ENCODE data around the gene CLCN7. TPM values are rescaled to one million over a fixed set of nuclear protein-coding genes. Genes with fewer than 3 reads are reported as not detected.

CLCN7 gene
- polyA plus RNA-seq, 1 of the 3 experiments (the other 2 are of a cell fraction), result 44.3 TPM

- H4K20me1 ChIP-seq (ENCODE audit: insufficient read depth), result no peaks in the 10 kb centered on the region
- H3K9me3 ChIP-seq, result no peaks in the 10 kb centered on the region
- no peaks in the 10 kb centered on the region for H3F3A ChIP-seq (replicated peaks; ENCODE audit: insufficient read depth)
- H3K4me1 ChIP-seq (ENCODE audit: control insufficient read depth in 1 of 2, insufficient read depth in 2 of 2, low read depth in 1 of 2, low read length in 1 of 2), result no peaks in the 10 kb centered on the region
- CTCF ChIA-PET, result no interaction called here
- H3K4me3 ChIP-seq (ENCODE audit: low read depth in 2 of 2, low read length in 1 of 2), result no peak overlapping the region
- no peak overlapping the region for H2AFZ ChIP-seq (ENCODE audit: low read depth)
- H3K4me2 ChIP-seq, result no peak overlapping the region
- peaks cover 0 to 6% of the 10 kb centered on the region in 2 experiments for H3K36me3 ChIP-seq (replicated peaks in 1 of 2; ENCODE audit: control insufficient read depth in 1 of 2, insufficient read depth in 2 of 2, low read length in 1 of 2)
- H3K27me3 ChIP-seq (ENCODE audit: insufficient read depth), result no peaks in the 10 kb centered on the region
- H3K9ac ChIP-seq, result no peak overlapping the region
- TF ChIP-seq SMC3 (IDR thresholded peaks at IDR 0.05; ENCODE audit: low read depth, low read length) (no peak), USF2 (IDR thresholded peaks at IDR 0.05; ENCODE audit: borderline replicate concordance, low read depth, low read length) (no peak), FOXM1 (IDR thresholded peaks at IDR 0.05; ENCODE audit: low read depth) (no peak), FOSL2 (IDR thresholded peaks at IDR 0.05; ENCODE audit: borderline replicate concordance, low read depth) (no peak), TEAD4 (IDR thresholded peaks at IDR 0.05; ENCODE audit: borderline replicate concordance, insufficient read depth) (no peak), NRF1 (IDR thresholded peaks at IDR 0.05; ENCODE audit: low read depth, low read length) (no peak), SIN3A (IDR thresholded peaks at IDR 0.05; ENCODE audit: borderline replicate concordance, low read depth, low read length) (no peak), IRF3 (IDR thresholded peaks at IDR 0.05; ENCODE audit: low read depth, low read length) (no peak), FOXJ3 (CRISPR knock-in tag; IDR thresholded peaks at IDR 0.05) (no peak), CHD2 (IDR thresholded peaks at IDR 0.05; ENCODE audit: low read length, partially characterized antibody) (no peak), RFX5 (IDR thresholded peaks at IDR 0.05; ENCODE audit: low read length) (no peak), POLR2AphosphoS5 (IDR thresholded peaks at IDR 0.05; ENCODE audit: low read depth, low read length) (no peak), RCOR1 (IDR thresholded peaks at IDR 0.05; ENCODE audit: low read length) (no peak), NFIC (IDR thresholded peaks at IDR 0.05; ENCODE audit: borderline replicate concordance) (no peak)
- POLR2A ChIA-PET, result no interaction called here
- H3K27ac ChIP-seq (ENCODE audit: low read depth in 2 of 2, low read length in 1 of 2), result no peak overlapping the region
- DNase-seq, result no peak
- no peaks in the 10 kb centered on the region for H3K79me2 ChIP-seq (ENCODE audit: insufficient read depth)
- no peaks in the 10 kb centered on the region for H3K9me2 ChIP-seq
- 95% methylated on average over 14 of the region's 22 CpGs for WGBS (ENCODE audit: low lambda C conversion rate)
These were observed 79.3 kb downstream of the CLCN7 start for GRCh38 chr16:1395444-1396031.

Other genes starting within 250 kb of the CLCN7 start
- gene TPSG1, start 249.8 kb downstream of the CLCN7 start, polyA plus RNA-seq (2012; rRNA removed), result not detected in 2 replicates
- not detected in 2 replicates for gene TPSB2, start 244.8 kb downstream of the CLCN7 start, polyA plus RNA-seq (2012; rRNA removed)
- gene TPSAB1, start 234.3 kb downstream of the CLCN7 start, polyA plus RNA-seq (2012; rRNA removed), result not detected in 2 replicates
- gene TPSD1, start 219.0 kb downstream of the CLCN7 start, polyA plus RNA-seq (2012; rRNA removed), result not detected in 2 replicates
- 107 and 113 TPM in 2 replicates for gene UBE2I, start 165.4 kb downstream of the CLCN7 start, polyA plus RNA-seq (2012; rRNA removed)
- gene BAIAP3, start 141.4 kb downstream of the CLCN7 start, polyA plus RNA-seq (2012; rRNA removed), result 1.1 and 2.0 TPM in 2 replicates
- gene TSR3, start 123.2 kb downstream of the CLCN7 start, polyA plus RNA-seq (2012; rRNA removed), result 67.6 and 87.3 TPM in 2 replicates
- gene GNPTG, start 123.1 kb downstream of the CLCN7 start, polyA plus RNA-seq (2012; rRNA removed), result 113 and 114 TPM in 2 replicates
- gene UNKL, start 60.3 kb downstream of the CLCN7 start, polyA plus RNA-seq (2012; rRNA removed), result 16.3 and 16.4 TPM in 2 replicates
- gene UQCC4, start 54.3 kb downstream of the CLCN7 start, polyA plus RNA-seq (2012; rRNA removed), result 47.6 and 51.9 TPM in 2 replicates
- not detected in 2 replicates for gene PERCC1, start 44.0 kb downstream of the CLCN7 start, polyA plus RNA-seq (2012; rRNA removed)
- 0.35 and 0.41 TPM in 2 replicates for gene CCDC154, start 30.5 kb downstream of the CLCN7 start, polyA plus RNA-seq (2012; rRNA removed)
- not detected in 2 replicates for gene PTX4, start 13.9 kb upstream of the CLCN7 start, polyA plus RNA-seq (2012; rRNA removed)
- gene TELO2, start 18.3 kb upstream of the CLCN7 start, polyA plus RNA-seq (2012; rRNA removed), result 19.1 and 24.2 TPM in 2 replicates
- gene TMEM204, start 58.6 kb upstream of the CLCN7 start, polyA plus RNA-seq (2012; rRNA removed), result 2.1 and 2.3 TPM in 2 replicates
- 13.5 and 19.3 TPM in 2 replicates for gene IFT140, start 137.0 kb upstream of the CLCN7 start, polyA plus RNA-seq (2012; rRNA removed)
- gene CRAMP1, start 137.3 kb upstream of the CLCN7 start, polyA plus RNA-seq (2012; rRNA removed), result 7.6 and 9.5 TPM in 2 replicates
- gene JPT2, start 203.3 kb upstream of the CLCN7 start, polyA plus RNA-seq (2012; rRNA removed), result 36.9 and 67.4 TPM in 2 replicates
- gene MAPK8IP3, start 231.2 kb upstream of the CLCN7 start, polyA plus RNA-seq (2012; rRNA removed), result 53.6 and 57.3 TPM in 2 replicates

All from SK-N-SH (cell line).